ENCODE results near the gene RCL1.

DNA sequence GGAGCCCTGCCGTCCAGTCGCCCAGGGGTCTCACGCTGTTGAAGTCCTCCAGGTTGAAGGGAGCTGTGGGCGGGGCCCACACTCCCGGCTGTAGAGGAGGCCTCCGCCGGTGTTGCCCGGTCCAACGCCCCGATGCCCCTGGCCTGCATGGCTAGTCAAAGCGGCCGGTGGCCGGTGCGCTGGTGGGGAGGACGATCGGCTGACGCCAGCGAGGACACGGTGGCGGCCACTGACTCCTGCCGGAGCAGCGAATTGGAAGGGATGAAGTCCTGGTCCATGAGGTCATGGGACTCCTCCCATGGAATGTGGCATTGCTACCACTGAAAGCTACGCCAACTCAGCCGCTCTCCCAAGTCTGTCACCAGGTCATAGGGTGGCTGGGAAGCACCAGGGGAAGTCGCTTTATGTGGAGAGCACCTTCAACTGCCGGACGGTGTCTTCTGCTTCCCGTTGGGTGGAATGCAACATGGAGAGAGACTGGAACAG, 11.8 kb downstream of the RCL1 start:
- TF ChIP-seq, protein P1, sequence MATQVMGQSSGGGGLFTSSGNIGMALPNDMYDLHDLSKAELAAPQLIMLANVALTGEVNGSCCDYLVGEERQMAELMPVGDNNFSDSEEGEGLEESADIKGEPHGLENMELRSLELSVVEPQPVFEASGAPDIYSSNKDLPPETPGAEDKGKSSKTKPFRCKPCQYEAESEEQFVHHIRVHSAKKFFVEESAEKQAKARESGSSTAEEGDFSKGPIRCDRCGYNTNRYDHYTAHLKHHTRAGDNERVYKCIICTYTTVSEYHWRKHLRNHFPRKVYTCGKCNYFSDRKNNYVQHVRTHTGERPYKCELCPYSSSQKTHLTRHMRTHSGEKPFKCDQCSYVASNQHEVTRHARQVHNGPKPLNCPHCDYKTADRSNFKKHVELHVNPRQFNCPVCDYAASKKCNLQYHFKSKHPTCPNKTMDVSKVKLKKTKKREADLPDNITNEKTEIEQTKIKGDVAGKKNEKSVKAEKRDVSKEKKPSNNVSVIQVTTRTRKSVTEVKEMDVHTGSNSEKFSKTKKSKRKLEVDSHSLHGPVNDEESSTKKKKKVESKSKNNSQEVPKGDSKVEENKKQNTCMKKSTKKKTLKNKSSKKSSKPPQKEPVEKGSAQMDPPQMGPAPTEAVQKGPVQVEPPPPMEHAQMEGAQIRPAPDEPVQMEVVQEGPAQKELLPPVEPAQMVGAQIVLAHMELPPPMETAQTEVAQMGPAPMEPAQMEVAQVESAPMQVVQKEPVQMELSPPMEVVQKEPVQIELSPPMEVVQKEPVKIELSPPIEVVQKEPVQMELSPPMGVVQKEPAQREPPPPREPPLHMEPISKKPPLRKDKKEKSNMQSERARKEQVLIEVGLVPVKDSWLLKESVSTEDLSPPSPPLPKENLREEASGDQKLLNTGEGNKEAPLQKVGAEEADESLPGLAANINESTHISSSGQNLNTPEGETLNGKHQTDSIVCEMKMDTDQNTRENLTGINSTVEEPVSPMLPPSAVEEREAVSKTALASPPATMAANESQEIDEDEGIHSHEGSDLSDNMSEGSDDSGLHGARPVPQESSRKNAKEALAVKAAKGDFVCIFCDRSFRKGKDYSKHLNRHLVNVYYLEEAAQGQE (IDR thresholded peaks at IDR 0.05; ENCODE audit: insufficient read depth in 1 of 2, low read depth in 2 of 2, low read length in 2 of 2) = no peak
- TF ChIP-seq POLR2AphosphoS5 (IDR thresholded peaks at IDR 0.05; ENCODE audit: low read depth, low read length) = no peak
- TF ChIP-seq TAF1 (IDR thresholded peaks at IDR 0.05; ENCODE audit: borderline replicate concordance, insufficient read depth, low read length) = no peak

Data from PFSK-1 (cell line).